Fibroblast of skin of right biceps (primary cell): ENCODE results near the gene MAP3K7.
"Not testable (repeated sequence)": the region's sequence is repeated elsewhere in the genome, so short reads cannot be mapped to it uniquely, and the experiment has no call there.

Source experiments
- DNase-seq: peaks from one replicate; pipeline ENCODE4 v3.0.0-alpha.2; 2013

Gene MAP3K7

DNA sequence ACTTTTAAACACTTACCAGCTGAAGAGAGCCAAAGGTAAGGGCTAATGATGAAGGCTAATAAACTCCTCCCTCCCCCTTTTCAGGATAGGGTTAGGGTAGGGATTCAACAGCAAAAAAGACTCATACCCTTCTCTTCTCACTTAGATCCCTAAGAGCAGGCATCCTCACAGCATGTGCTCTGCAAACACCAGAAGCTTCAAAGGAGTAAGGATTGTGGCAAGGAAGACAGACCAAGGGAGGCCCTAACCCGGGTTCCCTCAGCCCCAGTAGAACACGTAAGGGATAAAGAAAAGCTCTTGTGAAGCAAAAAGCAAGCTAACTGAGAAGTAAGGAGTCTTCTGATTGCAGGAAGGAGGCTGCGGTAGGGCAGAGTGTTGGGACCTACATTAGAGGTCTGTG lies 11.6 kb downstream of the MAP3K7 start:
- no peak for DNase-seq

DNA sequence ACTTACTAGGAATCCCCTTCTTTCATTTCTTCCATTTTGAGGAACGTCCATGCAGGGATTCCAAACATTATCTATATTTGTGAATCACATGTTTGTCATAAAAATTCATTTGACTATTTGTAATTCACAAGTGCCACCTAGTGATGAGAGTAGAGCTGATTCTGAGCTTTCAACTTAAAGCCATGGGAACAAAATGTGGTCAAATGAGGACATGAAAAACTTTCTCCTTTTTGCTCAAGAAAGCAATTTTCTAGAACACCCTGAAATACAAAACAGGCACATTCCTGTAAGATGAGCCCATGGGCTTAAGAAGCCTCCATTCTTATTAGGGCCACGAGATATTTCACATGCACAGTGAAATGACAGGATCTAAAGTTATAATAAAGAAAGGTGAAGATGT lies 12.3 kb downstream of the MAP3K7 start:
- peak; percentile 34 for DNase-seq

DNA sequence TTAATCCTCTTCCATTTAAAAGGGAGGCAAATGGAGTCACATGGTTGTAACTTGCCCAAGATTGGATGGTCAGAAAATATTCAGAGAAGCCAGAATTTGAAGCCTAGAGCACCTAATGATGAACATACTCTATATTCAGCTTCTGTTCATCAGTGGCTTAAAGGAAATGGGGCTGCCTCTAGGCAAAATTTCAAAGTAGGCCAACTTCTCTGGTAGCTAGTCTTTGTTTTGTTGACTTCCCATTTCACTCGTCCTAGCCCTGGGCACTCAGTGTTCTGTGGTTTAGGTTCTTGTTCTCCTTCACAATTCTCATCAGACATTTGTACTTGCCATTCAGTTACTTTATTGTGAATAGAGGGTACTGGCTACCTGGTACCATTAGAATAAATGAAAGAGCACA lies 13.2 kb downstream of the MAP3K7 start:
- no peak for DNase-seq

DNA sequence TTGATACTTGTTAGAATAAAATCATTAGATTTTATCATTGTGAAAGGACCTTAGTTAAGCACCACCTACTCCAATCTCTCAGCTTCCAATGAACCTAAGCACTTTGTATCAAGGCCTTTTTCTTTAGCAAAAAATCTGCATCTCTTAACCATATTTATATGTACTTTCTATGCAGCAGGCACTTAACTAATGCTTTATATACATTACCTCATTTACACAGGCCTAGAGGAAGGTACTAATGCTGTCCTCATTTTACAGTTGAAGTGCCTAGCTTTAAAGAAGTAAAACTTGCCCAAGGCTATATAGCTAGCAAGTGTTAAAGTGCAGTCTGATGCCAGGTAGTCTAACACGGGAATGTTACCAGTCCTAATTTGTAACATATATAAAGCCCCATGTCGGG lies 14.0 kb downstream of the MAP3K7 start:
- no peak for DNase-seq

DNA sequence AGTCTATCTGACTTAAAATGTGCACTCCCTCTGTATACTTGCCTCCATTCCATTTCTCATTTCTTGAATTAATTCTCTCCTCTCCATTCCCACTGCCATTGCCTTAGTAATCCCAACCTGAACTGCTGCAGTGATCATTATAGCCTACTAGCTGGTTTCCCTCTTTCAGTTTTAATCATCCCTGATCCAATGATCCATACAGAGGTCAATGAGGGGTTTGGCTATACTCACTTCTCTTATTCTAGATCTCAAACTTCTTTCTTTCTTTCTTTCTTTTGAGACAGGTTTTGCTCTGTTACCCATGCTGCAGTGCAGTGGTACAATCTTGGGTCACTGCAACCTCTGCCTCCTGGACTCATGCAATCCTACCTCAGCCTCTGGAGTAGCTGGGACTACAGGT lies 17.6 kb downstream of the MAP3K7 start:
- DNase-seq = no peak

DNA sequence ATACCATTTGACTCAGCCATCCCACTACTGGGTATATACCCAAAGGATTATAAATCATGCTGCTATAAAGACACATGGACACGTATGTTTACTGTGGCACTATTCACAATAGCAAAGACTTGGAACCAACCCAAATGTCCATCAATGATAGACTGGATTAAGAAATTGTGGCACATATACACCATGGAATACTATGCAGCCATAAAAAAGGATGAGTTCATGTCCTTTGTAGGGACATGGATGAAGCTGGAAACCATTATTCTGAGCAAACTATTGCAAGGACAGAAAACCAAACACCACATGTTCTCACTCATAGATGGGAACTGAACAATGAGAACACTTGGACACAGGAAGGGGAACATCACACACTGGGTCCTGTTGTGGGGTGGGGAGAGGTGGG lies 19.2 kb downstream of the MAP3K7 start:
- not testable (repeated sequence) for DNase-seq

DNA sequence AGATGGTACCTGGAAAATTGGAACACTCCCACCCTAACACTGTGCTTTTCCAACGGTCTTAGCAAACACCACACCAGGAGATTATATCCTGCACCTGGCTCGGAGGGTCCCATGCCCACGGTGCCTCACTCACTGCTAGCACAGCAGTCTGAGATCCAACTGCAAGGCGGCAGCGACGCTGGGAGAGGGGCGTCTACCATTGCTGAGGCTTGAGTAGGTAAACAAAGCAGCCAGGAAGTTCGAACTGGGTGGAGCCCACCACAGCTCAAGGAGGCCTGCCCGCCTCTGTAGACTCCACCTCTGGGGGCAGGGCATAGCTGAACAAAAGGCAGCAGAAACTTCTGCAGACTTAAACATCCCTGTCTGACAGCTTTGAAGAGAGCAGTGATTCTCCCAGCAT lies 24.5 kb downstream of the MAP3K7 start:
- not testable (repeated sequence) for DNase-seq

DNA sequence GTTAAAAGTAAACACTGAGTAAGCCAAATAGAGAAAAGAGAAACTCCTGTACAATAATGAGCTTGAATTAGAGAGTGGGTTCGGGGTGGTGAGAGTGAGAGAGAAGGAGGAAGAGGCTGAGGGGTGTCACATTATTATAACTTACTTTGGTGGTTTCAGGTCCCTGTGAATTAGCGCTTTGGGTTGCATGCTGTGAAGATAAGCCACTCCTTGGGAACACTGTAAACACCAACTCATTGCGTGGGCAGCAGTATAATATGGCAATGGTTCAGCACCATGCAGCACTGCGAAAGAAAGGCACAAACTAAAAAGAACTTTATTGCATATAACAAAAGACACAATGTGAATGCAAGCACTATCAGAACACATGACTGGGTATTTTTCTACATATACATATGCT lies 26.9 kb downstream of the MAP3K7 start:
- no peak for DNase-seq

DNA sequence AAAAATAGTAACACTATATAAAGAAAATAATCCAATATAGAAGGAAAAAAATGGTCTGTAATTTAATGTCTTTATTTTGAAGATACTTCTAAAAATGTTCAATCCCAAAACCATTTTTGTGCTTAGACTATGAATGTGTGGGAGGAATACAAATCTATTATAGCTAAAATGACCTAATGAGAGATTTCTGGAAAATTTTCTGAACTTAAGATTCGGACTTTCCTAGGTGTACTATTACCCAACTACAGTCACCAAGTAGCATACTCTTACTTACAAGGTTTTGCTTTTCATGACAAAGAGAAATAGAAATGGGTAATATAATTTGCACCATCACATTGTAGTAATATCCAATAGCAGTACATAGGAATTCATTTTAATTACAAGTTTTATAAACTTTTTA lies 29.9 kb downstream of the MAP3K7 start:
- no peak for DNase-seq

DNA sequence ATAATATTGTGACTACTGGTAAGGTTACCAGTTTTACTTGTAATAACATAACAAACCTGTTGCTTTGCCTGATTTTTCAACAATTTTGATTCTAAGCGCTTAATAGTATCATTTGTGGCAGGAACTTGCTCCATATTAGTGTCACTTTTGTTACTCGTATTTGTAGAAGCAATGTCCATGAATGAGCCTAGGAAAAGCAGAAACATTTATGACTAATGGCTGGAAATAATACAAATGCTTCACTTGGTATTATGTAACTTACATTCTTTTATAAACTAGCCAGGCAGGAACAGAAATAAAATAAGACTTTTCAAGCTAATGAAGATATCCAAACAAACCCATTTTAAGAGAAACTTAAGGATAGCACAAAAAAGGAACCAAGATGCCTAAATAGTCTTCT lies 38.9 kb downstream of the MAP3K7 start:
- DNase-seq = no peak

DNA sequence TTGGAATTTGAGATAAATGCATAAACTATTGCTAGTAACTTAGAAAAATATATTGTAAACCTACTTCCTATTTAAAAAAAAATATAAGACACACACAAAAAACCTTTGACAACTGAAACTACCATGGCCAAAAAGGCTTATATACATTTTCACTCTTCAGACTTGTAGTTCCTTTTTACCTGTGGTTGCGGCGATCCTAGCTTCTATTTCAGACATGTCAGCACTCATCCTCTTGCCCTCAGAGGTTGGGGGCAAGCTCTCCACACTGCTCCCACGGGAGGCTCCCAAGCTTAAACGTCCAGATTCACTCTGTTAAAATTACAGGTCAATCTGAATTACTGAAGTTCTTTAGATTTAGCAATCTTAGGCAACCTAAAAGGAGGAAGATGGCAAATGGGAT lies 39.8 kb downstream of the MAP3K7 start:
- no peak for DNase-seq

DNA sequence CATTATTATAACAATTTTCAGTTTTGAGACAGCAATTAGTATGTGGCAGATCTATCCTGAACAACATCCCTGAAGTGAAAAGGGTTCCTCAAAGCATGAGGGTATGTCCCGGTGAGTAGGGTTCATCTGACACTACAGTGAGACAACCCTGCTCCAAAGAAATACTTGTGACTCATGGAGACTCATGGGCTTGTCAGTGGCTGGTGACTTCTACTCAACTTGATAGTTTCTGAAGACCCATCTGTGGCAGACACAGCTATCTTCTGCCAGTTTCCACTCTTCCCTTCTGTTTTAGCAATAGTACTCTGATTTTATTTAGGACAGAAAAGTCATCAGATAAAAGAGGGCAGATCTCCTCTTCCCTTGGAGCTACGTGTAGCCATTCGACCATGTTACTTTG lies 41.4 kb downstream of the MAP3K7 start:
- DNase-seq = peak; percentile 12

DNA sequence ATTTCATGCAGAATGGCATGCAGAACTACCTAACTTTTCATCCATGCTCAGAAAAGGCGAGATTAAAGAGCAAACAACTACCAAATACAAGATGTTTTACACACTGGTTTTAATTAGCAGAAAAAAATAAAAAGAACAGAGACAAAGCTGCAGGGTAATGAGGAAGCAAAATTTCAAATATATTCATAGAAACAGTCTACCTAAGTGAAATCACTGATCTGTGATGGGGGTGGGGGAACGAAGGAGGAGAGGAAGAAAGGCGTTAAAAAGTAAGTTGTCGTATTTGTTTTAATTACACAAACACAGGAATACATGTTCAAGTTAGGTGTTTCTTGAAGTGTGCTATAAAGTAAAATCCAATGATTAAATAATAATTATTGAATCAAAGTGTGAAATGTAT lies 42.1 kb downstream of the MAP3K7 start:
- DNase-seq = no peak

DNA sequence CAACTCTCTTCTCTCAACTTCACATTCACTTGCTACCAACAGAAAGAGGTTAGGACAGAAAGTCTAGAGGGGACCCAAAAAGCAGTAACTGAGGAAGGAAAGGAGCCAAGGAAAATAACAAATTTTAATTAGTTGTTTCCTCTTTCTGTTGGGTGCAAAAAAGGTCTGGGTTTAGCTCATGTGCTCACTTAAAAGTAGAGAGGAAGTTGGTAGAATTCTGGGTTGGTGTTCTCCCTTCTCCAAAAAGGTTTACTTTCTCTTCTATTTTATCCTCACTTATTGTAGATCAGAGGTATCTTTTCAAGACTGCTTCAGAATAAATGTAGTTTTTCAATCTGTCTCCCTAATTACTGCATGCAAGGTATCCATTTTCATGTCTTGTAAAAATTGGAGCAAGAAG lies 42.8 kb downstream of the MAP3K7 start:
- no peak for DNase-seq

DNA sequence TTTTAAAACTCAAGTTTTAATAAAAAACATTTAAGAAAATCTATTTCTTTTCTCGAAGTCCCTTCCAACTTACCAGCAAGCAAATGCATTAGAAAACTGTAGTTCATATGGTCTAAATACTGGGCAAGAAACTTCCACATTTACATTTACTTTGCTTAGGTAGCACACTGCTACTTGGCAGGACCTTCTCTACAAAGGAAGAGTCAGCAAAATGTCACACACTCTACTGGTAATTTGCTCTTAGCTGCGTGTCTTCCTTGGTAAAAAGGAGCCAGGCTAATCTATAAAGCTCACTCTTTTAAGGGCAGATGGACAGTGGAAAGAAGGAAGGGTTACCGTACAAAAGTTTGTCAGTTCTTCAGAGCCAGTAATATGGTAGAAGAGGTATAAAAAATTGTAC lies 45.7 kb downstream of the MAP3K7 start:
- no peak for DNase-seq

DNA sequence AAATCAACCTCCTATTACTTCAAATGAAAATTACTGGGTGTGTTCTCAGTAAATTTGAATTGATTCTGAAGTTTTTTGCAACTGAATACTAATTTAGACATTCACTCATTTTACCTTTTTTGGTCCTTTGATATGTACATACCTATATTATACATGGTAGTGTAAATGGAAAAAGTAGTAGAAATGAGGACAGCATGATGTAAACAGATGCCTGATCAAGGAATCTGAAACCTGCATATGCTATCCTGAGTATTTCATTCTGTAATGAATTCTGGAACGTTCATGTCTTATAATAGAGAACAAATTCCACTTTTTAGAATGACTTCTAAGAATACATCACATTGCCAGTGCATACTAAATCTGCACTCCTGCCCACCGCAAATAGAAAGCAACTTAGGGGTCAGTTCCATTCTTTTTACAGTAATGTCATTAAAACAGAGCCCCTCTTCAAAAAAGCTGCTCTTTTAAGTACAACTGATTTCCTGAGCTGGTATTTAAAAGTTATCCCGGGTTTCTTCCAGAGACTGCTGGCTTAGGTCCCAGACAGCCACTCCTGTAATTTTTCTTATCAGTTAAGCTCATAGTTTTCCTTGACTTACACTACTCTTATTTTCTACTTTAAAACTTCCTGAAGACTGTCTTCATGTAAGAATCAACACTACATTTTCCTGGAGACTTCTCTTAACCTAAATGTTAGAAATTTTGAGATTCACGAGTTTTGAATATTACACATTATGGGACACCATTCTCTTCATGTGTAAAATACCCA lies 48.4 kb downstream of the MAP3K7 start:
- peak; percentile 7 for DNase-seq

DNA sequence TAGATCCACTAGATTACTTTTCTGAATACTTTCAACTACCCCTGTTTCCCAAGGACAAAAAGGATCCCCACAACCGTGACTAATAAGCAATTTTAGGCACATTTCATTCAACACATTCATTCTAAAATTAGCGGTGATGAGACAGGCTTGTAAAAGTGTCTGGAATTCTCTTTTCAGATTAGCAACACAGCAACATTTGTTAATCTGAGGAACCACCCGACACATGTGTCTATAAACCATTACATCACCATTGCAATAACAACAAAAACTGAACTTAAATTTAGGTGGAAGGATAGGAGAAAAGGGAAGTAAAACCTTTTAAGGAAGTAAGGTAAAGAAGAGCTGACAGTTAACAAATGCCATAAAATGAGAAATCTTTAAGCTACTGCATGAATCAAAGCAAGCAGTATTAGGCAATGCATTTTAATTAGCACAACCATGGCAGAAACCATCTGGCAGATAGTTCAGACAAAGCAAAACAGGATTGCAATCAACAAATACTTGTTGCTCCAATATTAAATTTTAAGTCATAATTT lies 49.1 kb downstream of the MAP3K7 start:
- peak; percentile 59 for DNase-seq

DNA sequence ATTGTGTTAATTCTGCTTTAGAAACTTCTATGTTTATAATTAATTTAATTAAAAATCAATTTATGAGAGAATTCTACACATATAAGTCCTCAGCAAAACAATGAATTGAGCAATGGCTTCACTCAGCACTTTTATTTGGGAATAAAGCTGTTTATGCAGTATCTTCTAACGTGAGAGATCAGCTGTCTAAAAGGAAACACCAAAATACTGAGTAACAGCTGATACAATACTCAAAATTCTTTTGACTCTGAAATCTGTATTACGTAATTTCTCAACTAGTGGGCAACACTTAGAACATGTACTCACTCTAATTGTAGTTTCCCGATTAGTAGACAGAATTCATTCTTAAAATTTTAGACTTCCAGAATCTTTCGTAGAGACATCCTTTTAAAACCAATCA lies 49.8 kb downstream of the MAP3K7 start:
- peak; percentile 44 for DNase-seq

DNA sequence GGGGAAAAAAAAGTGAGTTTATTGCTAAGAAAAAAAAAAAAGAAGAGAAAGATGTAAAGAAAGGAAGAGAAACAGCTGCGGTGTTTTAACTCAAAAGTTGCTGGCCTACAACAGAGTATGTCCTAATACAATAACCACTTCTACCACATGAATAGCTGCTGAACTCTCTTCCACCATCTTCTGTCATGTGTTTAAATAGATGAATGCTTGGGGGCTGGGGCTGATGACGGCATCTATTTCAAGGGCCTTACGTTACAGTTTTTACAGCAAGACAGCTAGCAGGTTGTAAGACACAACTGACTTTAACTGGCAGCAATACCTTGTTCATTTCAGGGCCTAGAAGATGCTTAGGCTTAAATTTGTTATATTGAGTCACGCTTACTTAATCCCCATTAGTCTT lies 50.4 kb downstream of the MAP3K7 start:
- DNase-seq = no peak

DNA sequence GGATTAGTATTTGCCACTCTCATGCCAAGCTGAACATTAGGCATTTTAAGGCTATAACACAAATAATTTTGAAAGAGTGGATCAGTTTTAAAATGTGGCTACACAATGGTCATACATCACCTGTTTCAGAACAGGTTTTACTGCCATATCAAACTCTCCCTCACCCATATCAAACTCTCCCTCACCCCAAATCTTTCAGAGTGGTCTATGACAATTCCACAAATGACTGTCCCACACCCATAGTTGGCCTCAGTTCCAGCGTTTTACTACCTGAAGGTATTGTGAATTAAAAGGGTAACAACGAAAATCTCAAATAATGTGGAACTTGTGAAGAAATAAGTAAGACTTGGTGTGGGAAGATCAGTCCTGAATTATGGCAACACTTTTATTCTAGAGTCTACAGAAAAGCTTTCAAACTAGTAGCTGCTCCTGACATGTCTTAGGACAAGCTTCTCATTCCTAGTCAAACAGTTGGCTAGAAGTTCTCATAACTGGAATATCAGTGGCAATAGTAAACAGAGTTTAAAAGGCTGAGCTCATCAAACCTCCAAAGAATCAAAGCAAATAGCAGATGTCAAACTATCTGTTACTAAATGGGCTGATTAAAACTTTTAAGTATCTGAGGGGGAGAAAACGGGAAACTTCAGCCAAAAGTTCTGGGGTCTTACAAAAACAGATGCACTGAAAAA lies 52.4 kb downstream of the MAP3K7 start:
- DNase-seq = no peak

DNA sequence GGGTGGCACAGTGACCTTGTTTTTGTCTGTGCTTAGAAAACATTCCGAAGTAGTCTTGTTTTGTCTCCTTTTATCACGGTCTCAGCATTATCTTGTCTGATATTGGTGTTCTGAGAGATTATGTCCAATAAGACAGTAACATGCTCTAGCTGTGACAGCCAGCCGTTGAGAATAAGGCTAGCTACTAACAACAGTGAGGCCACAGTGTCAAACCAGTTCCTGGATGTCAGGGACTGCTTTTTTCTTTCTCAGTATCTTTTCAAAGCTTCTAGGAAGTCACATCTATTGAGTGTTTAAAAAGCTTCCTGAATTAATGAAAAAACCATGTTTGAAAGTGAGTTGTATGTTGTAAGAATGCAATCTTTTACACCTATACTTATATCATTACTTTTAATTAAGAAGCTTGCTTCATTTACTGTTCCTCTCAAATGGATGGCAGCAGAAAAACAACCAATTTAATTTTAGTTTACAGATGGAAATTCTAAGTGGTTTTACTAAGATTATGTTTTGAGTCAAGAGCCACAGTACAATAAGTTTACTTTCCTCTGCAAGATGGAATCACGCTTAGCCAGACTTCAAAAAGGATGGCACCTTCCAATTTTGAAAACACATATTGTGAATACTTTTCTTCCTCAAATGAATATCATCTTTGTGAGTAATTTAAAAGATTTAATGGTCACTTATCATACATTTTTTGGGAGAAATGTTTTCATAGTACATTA lies 53.1 kb downstream of the MAP3K7 start:
- no peak for DNase-seq

DNA sequence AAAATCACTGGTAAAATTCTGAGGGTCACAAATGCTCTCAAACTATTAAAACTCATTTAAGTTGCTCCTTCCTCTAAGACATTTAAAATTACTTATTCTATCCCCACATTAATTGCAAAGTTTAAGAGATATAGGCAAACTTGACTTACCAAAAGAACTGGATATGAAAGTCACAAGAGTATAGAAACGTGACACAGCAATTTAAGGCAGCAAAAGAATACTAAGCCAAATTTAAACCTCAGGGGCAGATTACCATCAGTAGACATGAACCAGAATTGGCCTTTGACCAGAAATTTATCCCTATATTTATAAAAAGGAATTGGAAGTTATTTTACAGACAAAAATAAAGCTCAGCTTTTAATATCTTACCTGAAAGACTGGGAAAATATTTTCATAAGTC lies 56.0 kb downstream of the MAP3K7 start:
- DNase-seq = no peak

DNA sequence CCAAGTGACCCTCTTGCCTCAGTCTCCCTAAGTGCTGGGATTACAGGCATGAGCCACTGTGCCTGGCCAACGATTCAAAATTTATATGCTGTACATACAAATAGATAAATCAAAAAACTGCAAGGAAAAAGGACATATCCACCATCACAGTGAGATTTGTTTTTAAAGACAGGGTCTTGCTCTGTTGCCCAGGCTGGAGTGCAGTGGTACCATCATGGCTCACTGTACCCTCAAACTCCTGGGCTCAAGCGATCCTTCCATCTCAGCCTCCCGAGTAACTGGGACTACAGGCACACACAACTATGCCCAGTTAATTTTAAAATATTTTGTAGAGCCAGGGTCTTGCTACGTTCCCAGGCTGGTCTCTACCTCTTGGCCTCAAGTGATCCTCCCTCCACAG lies 61.5 kb downstream of the MAP3K7 start:
- DNase-seq = no peak

DNA sequence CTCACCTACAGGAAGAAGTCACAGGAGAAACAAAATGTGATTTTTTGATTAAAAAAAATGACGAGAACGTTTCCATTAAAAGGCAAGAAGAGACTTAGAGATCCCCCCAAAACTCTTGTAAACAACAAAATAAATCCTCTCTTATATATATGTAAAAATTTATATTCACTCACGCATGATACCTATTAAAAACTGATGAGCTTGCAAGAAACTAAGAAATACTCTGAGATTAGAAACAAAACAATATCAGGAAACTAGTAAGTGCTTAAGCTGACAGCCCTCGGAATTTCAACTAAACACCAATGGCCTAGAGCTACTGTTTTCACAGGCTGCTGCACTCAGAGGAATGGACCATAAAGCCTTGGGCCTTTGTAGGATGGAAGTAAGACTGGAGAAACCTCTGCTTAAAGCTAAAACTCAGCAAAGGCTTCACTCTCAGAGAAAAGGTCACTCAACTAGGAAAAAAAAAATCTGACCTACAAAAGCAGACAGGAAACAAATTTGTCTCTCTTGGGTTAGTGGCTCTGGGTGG lies 63.0 kb downstream of the MAP3K7 start:
- DNase-seq = no peak
